Glutamatergic neuron (in vitro differentiated cells): ENCODE results near the gene FBXL17. TPM values are rescaled to one million over a fixed set of nuclear protein-coding genes. Genes with fewer than 3 reads are reported as not detected.

Experiments used
- DNase-seq: peaks from one replicate; pipeline ENCODE4 v3.0.0; 2022
- H3K27ac Mint-ChIP-seq: one replicate; pipeline ENCODE4 v1.8.0; 2020; ENCODE audit warnings: mild to moderate bottlenecking, mixed read lengths, inconsistent platforms; ENCODE audit not compliant: unreplicated experiment
- H3K27me3 Mint-ChIP-seq: one replicate; pipeline ENCODE4 v1.8.0; 2020; ENCODE audit warnings: mild to moderate bottlenecking, moderate library complexity, mixed read lengths, inconsistent platforms; ENCODE audit not compliant: unreplicated experiment
- H3K36me3 Mint-ChIP-seq: one replicate; pipeline ENCODE4 v1.8.0; 2020; ENCODE audit warnings: mild to moderate bottlenecking, mixed read lengths, inconsistent platforms; ENCODE audit not compliant: unreplicated experiment
- H3K4me1 Mint-ChIP-seq: one replicate; pipeline ENCODE4 v1.8.0; 2020; ENCODE audit warnings: mild to moderate bottlenecking, low read depth, mixed read lengths, inconsistent platforms; ENCODE audit not compliant: unreplicated experiment
- H3K4me3 Mint-ChIP-seq: one replicate; pipeline ENCODE4 v1.8.0; 2020; ENCODE audit warnings: mild to moderate bottlenecking, mixed read lengths, inconsistent platforms; ENCODE audit not compliant: unreplicated experiment
- H3K9me3 Mint-ChIP-seq: one replicate; pipeline ENCODE4 v1.8.0; 2020; ENCODE audit warnings: mild to moderate bottlenecking, moderate library complexity, mixed read lengths, inconsistent platforms; ENCODE audit not compliant: unreplicated experiment
- total RNA-seq: library from RNA; stranded (reverse); fragmentation: NEBNext Ultra II Directional; extraction: Animal tissue kit (Norgen Biotek cat#: 25700); gene quantifications from one replicate; pipeline ENCODE4 v1.2.1, GENCODE V29; 2021; ENCODE audit not compliant: unreplicated experiment
- TF ChIP-seq, protein P1 (sequence below): fragments of 200-600 bp; sonication (generic); IDR thresholded peaks from one replicate; pipeline ENCODE4 v1.5.0; 2021; ENCODE audit not compliant: partially characterized antibody, unreplicated experiment

FBXL17 gene
- total RNA-seq, 1 donor from 2014 or later = 20.3 TPM

DNA sequence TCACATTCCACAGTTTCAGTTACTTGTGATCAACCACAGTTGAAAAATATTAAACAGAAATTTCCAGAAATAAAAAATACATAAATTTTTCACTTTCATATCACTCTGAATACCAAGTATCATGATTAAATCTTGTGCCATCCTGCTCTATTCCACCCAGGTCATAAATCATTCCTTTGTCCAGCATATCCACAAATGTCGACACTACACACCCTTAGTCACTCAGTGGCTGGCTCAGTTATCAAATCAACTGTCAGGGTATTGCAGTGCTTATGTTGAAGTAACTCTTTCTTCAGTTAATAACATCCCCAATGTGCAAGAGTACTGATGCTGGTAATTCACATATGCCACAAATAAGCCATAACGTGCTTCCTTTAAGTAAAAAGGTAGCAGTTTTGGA, 115.7 kb downstream of the FBXL17 start:
- H3K4me1 Mint-ChIP-seq = peaks cover 5% of the 10 kb centered on the region
- DNase-seq = no peak
- TF ChIP-seq, protein P1, sequence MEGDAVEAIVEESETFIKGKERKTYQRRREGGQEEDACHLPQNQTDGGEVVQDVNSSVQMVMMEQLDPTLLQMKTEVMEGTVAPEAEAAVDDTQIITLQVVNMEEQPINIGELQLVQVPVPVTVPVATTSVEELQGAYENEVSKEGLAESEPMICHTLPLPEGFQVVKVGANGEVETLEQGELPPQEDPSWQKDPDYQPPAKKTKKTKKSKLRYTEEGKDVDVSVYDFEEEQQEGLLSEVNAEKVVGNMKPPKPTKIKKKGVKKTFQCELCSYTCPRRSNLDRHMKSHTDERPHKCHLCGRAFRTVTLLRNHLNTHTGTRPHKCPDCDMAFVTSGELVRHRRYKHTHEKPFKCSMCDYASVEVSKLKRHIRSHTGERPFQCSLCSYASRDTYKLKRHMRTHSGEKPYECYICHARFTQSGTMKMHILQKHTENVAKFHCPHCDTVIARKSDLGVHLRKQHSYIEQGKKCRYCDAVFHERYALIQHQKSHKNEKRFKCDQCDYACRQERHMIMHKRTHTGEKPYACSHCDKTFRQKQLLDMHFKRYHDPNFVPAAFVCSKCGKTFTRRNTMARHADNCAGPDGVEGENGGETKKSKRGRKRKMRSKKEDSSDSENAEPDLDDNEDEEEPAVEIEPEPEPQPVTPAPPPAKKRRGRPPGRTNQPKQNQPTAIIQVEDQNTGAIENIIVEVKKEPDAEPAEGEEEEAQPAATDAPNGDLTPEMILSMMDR = no peak
- no peak overlapping the region for H3K27ac Mint-ChIP-seq
- H3K27me3 Mint-ChIP-seq = peaks cover 2% of the 10 kb centered on the region
- H3K9me3 Mint-ChIP-seq = peaks cover 2% of the 10 kb centered on the region
- H3K4me3 Mint-ChIP-seq = no peak overlapping the region
- no peaks in the 10 kb centered on the region for H3K36me3 Mint-ChIP-seq

DNA sequence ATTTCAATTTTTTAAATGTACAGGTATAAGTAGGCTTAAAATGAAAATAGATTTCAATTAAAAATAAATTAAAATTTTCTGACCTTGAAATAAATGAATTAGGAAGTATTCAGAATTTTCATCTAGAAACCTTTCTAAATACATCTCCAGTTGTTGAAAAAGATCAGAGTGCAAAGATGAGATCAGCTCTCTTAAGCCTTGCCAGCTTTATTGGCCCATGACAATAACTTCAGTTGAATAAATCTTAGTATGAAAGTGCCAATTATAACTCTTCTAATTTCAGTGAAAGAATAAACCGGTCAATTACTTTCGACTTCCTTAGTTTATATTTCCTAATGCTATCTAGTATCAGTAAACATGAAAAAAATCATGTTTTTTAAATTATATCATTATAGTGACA, 117.4 kb downstream of the FBXL17 start:
- H3K27ac Mint-ChIP-seq = no peak overlapping the region
- H3K9me3 Mint-ChIP-seq = peaks cover 2% of the 10 kb centered on the region
- H3K4me1 Mint-ChIP-seq = peaks cover 5% of the 10 kb centered on the region
- H3K4me3 Mint-ChIP-seq = no peak overlapping the region
- peaks cover 2% of the 10 kb centered on the region for H3K27me3 Mint-ChIP-seq
- H3K36me3 Mint-ChIP-seq = no peaks in the 10 kb centered on the region
- no peak for DNase-seq
- TF ChIP-seq, protein P1 = no peak

DNA sequence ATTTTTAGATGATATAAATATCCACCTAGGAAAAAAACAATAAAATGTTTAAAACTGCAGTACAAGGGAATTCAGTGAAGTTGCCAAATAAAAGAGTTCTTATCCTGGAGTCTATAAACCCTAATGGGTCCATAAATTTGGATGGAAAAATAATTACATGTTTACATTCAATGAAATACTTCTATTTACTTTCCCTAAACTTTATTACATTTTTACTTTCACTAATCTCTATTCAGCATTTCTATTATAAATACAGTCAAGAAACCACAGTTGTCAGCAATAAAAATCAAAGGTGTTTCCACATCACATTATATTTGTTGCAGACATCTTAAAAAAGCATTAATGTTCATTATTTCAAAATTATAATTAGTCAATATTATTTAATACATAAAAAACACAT, 118.6 kb downstream of the FBXL17 start:
- H3K4me1 Mint-ChIP-seq = peaks cover 8% of the 10 kb centered on the region
- TF ChIP-seq, protein P1 = no peak
- no peak overlapping the region for H3K4me3 Mint-ChIP-seq
- peaks cover 2% of the 10 kb centered on the region for H3K27me3 Mint-ChIP-seq
- DNase-seq = no peak
- H3K27ac Mint-ChIP-seq = no peak overlapping the region
- peaks cover 2% of the 10 kb centered on the region for H3K9me3 Mint-ChIP-seq
- no peaks in the 10 kb centered on the region for H3K36me3 Mint-ChIP-seq

DNA sequence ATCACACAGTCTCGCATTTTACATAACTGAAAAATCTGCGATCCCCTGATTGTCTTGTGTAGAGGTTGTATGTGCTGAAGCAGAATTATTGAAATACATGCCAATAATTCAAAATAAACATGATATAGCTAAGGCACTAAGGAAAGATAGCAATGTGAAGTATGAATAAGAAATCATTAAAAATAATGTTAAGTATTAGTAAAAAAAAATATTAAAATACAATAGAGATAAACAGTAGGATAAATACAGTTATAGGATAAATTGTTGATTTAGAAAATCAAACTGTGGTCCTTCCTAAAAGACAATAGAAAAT, 121.1 kb downstream of the FBXL17 start:
- no peaks in the 10 kb centered on the region for H3K36me3 Mint-ChIP-seq
- no peak for DNase-seq
- TF ChIP-seq, protein P1 = peak; percentile 35
- peaks cover 2% of the 10 kb centered on the region for H3K9me3 Mint-ChIP-seq
- no peak overlapping the region for H3K4me3 Mint-ChIP-seq
- no peak overlapping the region for H3K27ac Mint-ChIP-seq
- H3K27me3 Mint-ChIP-seq = no peaks in the 10 kb centered on the region
- H3K4me1 Mint-ChIP-seq = peaks cover 3% of the 10 kb centered on the region

DNA sequence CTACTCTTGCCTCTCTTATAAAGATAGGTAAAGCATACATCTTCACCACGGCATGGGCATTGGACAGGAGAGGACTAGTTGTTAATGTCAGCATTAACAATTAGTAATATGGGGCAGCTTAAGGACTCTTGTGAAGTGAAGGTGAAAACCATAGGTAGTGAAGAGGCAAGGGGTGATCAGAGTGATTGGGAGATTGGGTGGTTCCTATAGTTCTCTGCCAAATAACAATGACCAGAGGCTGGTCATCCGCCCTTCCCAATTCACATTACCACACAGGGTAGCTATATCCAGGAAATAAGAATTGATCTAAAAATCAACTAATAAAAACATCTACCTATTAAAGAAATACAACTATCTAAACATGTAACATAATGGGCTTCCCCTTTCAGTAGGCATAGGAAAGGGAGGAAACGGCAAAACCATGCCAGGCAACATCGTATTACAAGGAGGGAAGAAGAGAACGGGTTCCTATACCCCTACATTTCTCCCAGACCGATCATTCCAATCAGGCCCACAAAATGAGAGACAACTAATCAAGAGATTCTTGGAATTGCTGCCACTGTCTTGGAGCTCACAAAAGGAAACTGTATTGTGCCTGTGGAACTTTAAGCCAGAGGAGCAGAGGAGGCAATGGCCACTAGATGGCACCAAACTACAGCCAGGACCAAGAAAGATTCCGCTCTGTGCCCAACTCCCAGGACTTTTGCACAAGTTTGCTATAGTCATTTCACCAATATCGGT, 121.6 kb downstream of the FBXL17 start:
- no peak overlapping the region for H3K4me3 Mint-ChIP-seq
- H3K9me3 Mint-ChIP-seq = peaks cover 2% of the 10 kb centered on the region
- H3K4me1 Mint-ChIP-seq = peaks cover 3% of the 10 kb centered on the region

More for the DNA sequence above, 121.6 kb downstream of the FBXL17 start:
- Mint-ChIP-seq H3K27me3 (no peaks in the 10 kb centered on the region), H3K27ac (no peak overlapping the region), H3K36me3 (no peaks in the 10 kb centered on the region)
- peak; percentile 79 for DNase-seq
- TF ChIP-seq, protein P1 = peak; percentile 90
